Measurements from ENCODE around the gene DHFR.
A peak's percentile ranks its signal among the peaks of the same experiment; 100 is the strongest.

The DHFR gene

DNA sequence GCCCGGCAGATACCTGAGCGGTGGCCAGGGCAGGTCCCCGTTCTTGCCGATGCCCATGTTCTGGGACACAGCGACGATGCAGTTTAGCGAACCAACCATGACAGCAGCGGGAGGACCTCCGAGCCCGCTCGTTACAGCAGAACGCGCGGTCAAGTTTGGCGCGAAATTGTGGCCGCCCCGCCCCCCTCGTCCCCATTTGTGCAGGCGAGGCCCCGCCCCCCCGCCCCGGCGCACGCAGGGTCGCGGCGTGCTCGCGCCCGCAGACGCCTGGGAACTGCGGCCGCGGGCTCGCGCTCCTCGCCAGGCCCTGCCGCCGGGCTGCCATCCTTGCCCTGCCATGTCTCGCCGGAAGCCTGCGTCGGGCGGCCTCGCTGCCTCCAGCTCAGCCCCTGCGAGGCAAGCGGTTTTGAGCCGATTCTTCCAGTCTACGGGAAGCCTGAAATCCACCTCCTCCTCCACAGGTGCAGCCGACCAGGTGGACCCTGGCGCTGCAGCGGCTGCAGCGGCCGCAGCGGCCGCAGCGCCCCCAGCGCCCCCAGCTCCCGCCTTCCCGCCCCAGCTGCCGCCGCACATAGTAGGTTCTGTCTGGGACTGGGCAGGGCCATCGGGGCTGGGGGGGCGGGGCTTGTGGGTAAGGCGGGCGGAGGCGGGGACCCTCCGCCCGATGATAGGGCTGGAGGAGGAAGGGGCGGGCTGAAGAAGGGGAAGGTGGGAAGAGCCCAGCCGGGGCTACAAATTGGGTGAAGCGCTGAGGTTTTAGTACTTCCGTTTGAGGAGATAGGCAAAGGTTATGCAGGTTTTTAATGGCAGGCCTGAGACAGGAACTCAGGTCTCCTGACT is at the start of gene DHFR, which contains the start of gene MSH3:
DHFR (minus strand) TSS at position 593 of the 840 bp plus-strand sequence; CDS start at position 99, 494 bp downstream.
MSH3 (plus strand) TSS at position 262 of the 840 bp plus-strand sequence; CDS start at position 338, 76 bp downstream.
- DNase-seq = peak; percentile 89
- in situ Hi-C loops (cut with HindIII; ENCODE audit: low pct_ligation_motif_present, low pct_unique_long_range_greater_than_20kb, low sequenced_read_pairs) = no loop called here

DNA sequence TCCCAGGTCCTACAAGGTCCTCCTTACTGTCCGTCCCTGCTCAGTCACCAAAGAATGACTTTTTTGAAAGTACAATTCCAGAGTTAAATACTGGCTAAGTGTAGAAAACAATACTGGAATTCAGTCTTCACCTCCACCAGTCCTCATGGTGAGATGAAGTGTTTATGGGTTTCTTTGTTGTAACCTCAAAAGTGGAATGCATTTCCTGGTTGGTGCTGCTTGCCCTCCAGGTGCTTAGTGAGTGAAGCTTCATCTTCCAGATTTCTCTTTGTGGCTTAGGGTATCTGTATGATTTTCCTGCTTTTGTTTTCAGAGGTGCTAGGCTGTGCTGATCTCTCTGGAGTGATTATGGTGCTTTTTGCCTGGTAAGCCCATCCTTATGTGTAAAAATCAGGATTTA is 49.4 kb upstream of the DHFR start:
- no peak for DNase-seq
- in situ Hi-C loops (cut with HindIII; ENCODE audit: low pct_ligation_motif_present, low pct_unique_long_range_greater_than_20kb, low sequenced_read_pairs) = no loop called here

DNA sequence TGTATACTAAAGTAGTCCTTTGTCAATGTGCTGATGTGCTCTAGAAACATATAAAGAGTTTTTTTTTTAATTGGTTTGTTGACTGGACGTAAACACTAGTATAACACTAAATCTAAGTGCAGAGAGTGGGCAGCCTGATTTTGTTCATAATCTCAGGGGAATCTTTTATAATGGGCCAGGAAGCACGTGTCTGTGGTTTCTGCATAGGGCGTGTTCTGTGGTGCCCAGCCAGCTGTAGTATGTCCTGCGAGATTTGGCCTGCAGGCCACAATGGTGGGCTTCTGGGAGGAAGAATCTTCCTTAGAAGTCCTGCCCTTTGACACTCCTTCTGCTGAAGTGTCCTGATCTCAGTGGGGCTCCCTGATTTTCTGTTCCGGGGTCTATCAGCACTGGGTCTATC is 49.0 kb upstream of the DHFR start:
- in situ Hi-C loops (cut with HindIII; ENCODE audit: low pct_ligation_motif_present, low pct_unique_long_range_greater_than_20kb, low sequenced_read_pairs) = no loop called here
- no peak for DNase-seq

DNA sequence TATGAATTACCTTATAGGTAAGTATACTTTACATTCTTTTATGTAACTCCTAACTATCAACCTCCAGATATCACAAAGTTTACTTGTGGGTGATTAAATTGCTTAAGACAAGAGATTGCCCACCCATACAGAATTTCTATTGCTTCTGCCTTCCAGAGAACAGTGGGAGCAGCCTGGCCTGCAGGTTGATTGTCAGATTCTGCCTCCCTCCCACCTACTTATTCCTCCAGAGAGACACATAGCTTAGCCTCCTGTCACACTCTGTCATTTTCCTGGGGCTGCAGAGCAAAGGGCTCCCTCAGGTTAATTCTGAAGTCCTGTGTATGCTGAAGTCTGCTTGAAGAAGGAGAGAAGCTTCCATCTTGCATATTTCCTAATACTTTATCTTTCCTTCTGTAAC is 48.5 kb upstream of the DHFR start:
- no peak for DNase-seq
- in situ Hi-C loops (cut with HindIII; ENCODE audit: low pct_ligation_motif_present, low pct_unique_long_range_greater_than_20kb, low sequenced_read_pairs) = no loop called here

DNA sequence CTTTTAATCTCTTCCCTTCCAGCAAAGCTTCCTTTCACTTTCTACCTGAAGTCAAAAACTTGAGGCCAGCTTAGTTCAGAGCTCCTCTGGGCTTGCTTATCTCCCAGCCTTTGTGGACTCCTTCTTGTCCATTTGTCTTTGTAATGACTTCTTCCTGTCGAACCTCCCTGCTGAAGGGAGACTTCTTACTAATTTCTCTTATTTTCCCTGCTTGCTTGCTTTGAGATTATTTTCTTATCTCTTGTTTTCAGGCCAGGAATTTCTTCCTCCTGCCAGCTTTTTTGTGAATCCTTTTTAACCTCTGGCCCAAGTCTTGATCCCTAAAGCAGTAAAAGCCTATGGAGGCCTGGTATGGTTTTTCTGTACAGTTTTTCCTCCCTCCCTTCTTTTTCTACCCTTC is 46.8 kb upstream of the DHFR start:
- in situ Hi-C loops (cut with HindIII; ENCODE audit: low pct_ligation_motif_present, low pct_unique_long_range_greater_than_20kb, low sequenced_read_pairs) = no loop called here

DNA sequence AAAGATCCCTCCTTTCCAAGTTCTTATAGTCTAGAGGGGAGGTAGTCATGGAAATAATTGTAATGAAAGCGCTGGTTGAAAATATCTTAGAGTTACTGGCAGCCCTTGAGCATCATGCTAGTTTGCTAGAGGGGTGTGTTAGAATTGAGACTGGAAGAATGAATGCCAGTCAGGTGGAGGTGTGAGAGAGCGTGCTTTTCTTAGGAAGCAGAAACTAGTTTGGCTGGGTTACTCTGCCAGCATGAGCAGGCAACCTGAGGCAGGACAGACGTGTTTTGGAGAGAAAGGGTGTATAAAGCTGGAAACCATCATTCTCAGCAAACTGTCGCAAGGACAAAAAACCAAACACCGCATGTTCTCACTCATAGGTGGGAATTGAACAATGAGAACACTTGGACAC is 43.6 kb upstream of the DHFR start:
- DNase-seq = no peak
- in situ Hi-C loops (cut with HindIII; ENCODE audit: low pct_ligation_motif_present, low pct_unique_long_range_greater_than_20kb, low sequenced_read_pairs) = no loop called here

More for the DNA sequence above, 46.8 kb upstream of the DHFR start:
- no peak for DNase-seq

DNA sequence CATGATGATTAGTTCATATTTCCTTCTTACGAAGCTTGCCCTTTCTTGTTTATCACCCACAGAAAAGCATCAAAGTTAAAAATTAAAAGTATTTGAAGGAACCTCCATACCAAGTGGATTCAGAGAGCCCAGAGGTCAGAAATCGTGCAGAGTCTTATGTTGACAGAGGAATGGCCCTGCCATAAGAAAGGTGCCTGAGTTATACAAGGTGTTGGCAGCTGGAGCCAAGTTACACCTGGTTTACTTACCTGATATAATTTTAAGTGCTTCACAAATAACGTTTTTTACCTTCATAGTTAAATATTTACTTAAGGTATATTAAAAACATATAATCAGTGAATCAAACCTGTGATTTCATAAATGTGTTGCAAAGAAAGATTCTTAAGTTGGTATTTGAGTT is 42.3 kb upstream of the DHFR start:
- in situ Hi-C loops (cut with HindIII; ENCODE audit: low pct_ligation_motif_present, low pct_unique_long_range_greater_than_20kb, low sequenced_read_pairs) = no loop called here
- no peak for DNase-seq

DNA sequence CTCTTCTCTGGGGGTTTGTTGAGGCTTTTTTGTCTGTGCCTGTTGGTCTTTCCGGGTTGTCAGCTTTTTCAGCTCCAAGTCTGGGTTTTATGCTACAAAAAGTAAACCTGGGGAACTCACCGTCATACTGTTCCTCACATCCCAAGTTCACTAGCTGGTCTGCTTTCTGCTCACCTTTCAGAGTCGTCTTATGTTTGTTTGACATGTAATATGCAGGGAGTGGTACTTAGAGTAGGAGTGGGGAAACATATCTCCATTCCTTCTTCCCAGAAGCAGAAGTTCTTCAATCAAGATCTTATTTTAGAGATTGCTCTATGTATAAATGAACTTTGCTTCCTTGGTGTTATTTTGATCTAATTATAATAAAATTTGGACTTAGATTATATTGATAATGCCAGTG is 41.7 kb upstream of the DHFR start:
- in situ Hi-C loops (cut with HindIII; ENCODE audit: low pct_ligation_motif_present, low pct_unique_long_range_greater_than_20kb, low sequenced_read_pairs) = no loop called here

DNA sequence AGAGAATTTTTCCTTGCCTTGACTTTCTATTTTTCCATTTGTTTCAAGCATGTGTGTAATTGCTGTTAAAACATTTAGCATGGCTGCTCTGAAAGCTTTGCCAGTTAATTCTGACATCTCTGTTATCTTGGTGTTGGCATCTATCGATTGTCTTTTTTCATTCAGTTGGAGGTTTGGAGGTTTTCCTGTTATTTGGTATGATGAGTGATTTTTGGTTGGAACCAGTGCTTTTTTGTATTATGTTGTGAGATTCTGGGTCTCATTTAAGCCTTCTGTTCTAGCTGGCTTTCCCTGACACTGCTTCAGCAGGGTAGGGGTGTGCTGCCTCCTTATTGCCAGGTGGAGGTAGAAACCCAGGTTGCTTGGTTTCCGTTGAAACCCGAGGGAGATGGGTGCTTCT is 40.9 kb upstream of the DHFR start:
- no peak for DNase-seq
- in situ Hi-C loops (cut with HindIII; ENCODE audit: low pct_ligation_motif_present, low pct_unique_long_range_greater_than_20kb, low sequenced_read_pairs) = no loop called here

More for the DNA sequence above, 41.7 kb upstream of the DHFR start:
- no peak for DNase-seq

DNA sequence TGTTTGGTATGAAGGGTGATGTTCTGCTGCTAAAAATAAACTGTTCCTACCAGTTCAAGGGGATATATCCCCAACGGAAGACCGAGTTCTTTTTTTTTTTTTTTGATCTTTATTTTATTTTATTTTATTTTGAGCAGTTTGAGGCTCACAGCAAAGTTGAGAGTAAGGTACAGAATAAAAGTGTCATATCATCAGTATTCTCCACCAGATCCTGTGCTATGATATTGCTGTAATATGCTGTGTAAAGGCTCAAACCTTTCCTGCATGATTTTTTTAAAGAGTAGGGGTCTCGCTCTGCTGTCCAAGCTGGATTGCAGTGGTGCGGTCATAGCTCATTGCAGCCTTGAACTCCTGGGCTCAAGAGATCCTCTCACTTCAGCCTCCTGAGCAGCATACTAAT is 34.8 kb upstream of the DHFR start:
- DNase-seq = no peak
- in situ Hi-C loops (cut with HindIII; ENCODE audit: low pct_ligation_motif_present, low pct_unique_long_range_greater_than_20kb, low sequenced_read_pairs) = no loop called here

DNA sequence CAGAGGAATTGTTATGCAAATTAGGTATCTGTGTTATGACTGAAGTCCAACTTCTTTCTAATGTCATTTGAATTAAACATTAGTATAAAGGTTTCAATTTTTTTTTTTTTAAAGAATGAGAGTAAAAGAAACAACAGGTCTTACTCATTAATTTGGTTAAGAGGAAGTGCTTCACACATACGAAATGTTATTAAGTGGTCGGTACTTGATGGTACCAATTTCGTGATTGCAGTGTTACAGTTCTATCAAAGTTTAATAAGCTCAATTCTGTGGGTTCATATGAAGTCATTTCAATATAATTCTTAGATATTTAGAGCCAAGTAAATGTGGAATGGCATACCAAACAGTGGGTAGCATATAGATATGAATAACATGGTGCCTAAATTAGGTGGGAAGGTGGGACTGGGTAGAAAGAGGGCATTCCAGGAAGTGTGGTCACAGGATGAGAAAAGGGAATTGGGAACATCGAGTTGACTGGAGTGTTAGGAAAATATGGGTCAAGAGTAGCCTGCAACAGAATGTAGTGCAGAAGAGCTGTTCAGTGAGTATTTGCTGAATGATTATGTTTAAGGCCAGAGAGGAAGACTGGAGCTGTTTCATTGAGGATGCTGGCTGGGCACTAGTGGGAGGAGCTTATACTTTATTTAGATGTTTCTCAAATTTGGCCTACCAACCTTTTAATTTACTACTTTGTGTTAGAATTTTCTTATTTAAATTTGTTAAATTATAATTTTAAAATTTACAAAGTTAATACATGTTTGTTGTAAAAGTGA is 34.1 kb upstream of the DHFR start:
- DNase-seq = no peak
- in situ Hi-C loops (cut with HindIII; ENCODE audit: low pct_ligation_motif_present, low pct_unique_long_range_greater_than_20kb, low sequenced_read_pairs) = no loop called here

DNA sequence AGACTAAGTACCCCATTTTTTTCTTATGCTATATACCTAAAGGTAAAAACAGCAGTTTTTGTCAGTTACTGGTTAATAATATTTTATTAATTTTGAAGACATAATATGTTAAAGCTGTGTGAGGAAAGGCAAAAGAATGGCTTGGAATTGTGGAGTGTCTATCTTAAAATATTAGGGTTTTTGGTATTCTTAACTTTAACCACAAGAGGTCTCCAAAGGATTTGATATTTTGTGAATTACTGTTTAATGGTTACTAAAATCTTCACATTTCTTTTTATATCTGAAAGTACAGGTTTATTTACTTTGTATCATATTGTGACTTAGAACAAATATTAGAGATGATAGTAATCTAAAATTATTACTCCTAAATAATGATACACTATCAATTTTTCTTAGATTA is 32.0 kb upstream of the DHFR start:
- DNase-seq = peak; percentile 29
- in situ Hi-C loops (cut with HindIII; ENCODE audit: low pct_ligation_motif_present, low pct_unique_long_range_greater_than_20kb, low sequenced_read_pairs) = no loop called here

DNA sequence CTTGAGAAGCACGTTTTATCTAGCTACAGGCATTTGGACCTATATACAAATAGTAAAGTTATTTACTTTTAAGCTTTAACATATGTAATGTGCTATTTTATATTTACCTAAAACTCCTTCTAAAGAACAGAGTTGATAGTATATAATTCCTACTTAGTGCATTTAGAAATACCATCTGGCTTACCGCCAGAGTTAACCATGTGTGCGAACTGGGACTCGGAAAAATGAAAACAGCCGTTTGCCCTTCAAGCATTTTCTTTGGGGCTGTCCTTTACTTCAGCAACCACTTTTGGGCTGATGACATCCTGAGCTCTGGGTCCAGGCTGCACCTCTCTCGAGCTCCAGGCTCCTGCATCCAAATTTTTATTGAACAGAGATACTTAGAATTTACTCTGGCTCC is 21.9 kb upstream of the DHFR start:
- in situ Hi-C loops (cut with HindIII; ENCODE audit: low pct_ligation_motif_present, low pct_unique_long_range_greater_than_20kb, low sequenced_read_pairs) = no loop called here
- no peak for DNase-seq

DNA sequence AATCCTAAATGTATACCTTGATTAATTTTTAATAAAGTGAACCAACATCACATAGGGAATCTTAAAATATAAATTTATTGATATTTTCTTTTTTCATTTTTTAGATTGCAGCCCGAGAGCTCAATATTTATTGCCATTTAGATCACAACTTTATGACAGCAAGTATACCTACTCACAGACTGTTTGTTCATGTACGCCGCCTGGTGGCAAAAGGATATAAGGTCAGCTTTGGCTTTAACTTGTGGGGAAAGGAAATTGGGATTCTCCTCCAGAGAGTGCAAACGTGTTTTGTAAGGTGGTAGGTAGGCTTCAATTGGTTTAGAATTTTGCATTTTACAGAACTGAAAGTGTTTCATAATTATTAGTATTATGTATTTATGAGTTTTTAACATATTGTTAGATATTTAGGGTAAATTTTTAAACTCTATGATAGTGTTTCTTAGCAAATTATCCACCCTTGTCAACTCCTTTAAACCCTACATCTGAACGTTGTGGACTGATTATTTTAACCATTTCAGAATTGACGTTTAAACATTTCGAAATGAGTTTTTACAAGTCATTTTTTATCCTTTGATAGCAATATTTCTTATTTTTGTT is 17.5 kb upstream of the DHFR start:
- in situ Hi-C loops (cut with HindIII; ENCODE audit: low pct_ligation_motif_present, low pct_unique_long_range_greater_than_20kb, low sequenced_read_pairs) = no loop called here
- peak; percentile 74 for DNase-seq

DNA sequence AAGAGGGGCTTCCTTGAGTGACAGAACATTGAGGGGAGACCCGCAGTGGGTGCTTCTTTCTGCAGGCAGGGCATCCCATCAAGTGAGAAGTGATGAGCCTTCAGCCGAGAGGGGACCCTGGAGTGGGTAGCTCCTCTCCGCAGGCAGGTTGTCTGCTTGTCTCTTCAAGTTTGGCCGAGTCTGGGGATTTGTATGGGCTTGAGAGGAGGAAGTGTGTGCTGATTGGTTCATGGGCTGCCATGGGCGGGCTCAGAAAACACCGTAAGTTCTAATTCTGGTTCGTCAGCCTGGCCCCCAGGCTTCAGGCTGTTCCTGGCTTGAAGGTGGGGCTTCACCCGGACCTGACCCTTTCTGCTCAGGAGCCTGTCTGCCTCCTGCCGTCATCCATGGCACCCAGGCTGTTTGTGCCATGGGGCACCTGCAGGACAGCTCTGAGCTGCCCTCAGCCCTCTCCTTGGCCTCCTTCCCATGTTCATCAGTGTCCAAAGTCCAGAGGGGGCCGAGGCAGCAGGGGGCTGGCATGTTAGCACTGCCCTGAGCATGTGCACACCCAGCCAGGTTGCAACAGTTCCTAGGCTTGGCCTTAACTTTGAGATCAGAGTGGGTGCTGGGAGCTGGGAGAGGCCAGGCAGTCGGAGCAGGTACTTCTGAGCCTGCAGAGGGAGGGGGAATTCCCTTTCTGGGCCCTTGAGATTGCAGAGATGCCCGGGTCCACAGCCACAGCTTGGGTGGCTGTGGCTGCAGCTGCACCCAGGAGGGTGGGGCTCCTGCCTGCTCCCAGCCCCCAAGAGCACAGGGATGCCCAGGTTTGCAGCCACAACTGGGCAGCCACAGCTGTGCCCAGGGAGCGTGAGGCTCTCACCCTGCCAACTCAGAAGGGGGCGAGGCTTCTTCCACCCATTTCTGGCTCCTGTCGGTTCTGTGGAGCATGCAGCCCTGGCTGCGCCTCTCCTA is 13.5 kb upstream of the DHFR start:
- DNase-seq = no peak
- in situ Hi-C loops (cut with HindIII; ENCODE audit: low pct_ligation_motif_present, low pct_unique_long_range_greater_than_20kb, low sequenced_read_pairs) = no loop called here

DNA sequence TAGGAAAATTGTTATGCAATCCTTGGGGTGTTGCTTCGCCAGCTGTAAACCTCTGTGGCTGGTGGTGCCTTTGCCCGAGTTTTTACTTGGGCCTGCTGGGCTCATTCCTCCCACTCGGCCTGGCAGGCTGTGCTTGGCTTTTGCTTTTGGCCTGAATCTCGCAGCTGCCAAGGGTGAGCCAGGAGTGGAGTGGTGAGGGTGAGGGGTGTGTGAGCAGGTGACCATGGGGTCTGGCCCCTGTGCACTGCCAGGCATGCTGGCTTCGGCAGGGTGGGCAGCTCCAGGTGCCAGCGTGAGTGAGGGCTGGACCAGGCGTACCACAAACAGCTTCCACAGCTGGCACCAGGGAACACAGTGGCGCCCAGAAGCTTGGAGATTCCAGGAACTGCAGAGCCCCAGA is 12.6 kb upstream of the DHFR start:
- no peak for DNase-seq
- in situ Hi-C loops (cut with HindIII; ENCODE audit: low pct_ligation_motif_present, low pct_unique_long_range_greater_than_20kb, low sequenced_read_pairs) = no loop called here

DNA sequence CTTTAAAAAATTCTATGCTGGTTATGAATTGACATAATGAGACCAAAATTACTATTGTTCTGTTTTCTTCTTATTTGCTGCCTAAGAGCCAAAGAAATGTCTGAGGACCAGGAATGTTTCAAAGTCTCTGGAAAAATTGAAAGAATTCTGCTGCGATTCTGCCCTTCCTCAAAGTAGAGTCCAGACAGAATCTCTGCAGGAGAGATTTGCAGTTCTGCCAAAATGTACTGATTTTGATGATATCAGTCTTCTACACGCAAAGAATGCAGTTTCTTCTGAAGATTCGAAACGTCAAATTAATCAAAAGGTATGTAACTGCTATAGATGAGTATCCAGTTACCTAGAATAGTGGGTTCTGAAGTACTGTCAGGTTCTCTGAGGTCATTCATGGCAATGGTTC is 10.3 kb upstream of the DHFR start:
- in situ Hi-C loops (cut with HindIII; ENCODE audit: low pct_ligation_motif_present, low pct_unique_long_range_greater_than_20kb, low sequenced_read_pairs) = no loop called here
- DNase-seq = no peak

DNA sequence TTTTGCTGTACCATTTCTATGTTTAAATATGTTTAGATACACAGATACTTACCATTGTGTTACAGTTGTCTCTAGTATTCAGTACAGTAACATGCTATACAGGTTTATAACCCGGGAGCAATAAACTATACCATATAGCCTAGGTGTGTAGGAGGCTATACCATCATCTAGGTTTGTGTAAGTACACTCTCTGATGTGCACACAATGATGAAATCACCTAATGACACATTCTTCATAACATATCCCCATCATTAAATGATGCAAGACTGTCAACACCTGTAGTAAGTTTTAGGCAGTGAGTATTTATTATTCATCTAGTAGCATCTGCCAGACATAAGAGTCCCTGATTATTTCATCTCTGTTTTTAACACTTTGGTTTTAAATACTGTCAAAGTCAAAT is 7.3 kb upstream of the DHFR start:
- in situ Hi-C loops (cut with HindIII; ENCODE audit: low pct_ligation_motif_present, low pct_unique_long_range_greater_than_20kb, low sequenced_read_pairs) = no loop called here
- no peak for DNase-seq
